ENCODE results near the gene TXNIP. TPM values are rescaled to one million over a fixed set of nuclear protein-coding genes. Genes with fewer than 3 reads are reported as not detected.

The TXNIP gene
- total RNA-seq, 1 donor from 2014 or later: 877 TPM

GRCh38 chr1:146021622-146022402 is 25.4 kb upstream of the TXNIP start, which contains the start of gene HJV:
TSS of gene HJV (minus strand) at chr1:146021735. CDS start at chr1:146020231, 1,504 bp downstream.
- H3K9me3 ChIP-seq: no peaks in the 10 kb centered on the region
- no peak for TF ChIP-seq CTCF (IDR thresholded peaks at IDR 0.05)
- no peaks in the 10 kb centered on the region for H3K27me3 ChIP-seq
- H3K4me1 ChIP-seq: peaks cover 0 to 7% of the 10 kb centered on the region in 2 donors
- H3K4me3 ChIP-seq: no peak within 1 kb of the TSS
- intact Hi-C loops (cut with DNase I): no loop called here
- H3K27ac ChIP-seq: no peak within 1 kb of the TSS
- DNase-seq (ENCODE audit: low spot score in 2 of 2): no peak
- no peaks in the 10 kb centered on the region for H3K36me3 ChIP-seq

- DNase-seq (ENCODE audit: low spot score in 2 of 2): no peak
- TF ChIP-seq CTCF (IDR thresholded peaks at IDR 0.05): no peak
- Histone ChIP-seq H3K27ac (no peak overlapping the region), H3K36me3 (no peaks in the 10 kb centered on the region), H3K9me3 (no peaks in the 10 kb centered on the region), H3K27me3 (no peaks in the 10 kb centered on the region), H3K4me1 (peaks cover 0 to 7% of the 10 kb centered on the region in 2 donors), H3K4me3 (no peak overlapping the region)
- intact Hi-C loops (cut with DNase I): no loop called here
Observed at GRCh38 chr1:146021050-146021445, 24.7 kb upstream of the TXNIP start.

DNA sequence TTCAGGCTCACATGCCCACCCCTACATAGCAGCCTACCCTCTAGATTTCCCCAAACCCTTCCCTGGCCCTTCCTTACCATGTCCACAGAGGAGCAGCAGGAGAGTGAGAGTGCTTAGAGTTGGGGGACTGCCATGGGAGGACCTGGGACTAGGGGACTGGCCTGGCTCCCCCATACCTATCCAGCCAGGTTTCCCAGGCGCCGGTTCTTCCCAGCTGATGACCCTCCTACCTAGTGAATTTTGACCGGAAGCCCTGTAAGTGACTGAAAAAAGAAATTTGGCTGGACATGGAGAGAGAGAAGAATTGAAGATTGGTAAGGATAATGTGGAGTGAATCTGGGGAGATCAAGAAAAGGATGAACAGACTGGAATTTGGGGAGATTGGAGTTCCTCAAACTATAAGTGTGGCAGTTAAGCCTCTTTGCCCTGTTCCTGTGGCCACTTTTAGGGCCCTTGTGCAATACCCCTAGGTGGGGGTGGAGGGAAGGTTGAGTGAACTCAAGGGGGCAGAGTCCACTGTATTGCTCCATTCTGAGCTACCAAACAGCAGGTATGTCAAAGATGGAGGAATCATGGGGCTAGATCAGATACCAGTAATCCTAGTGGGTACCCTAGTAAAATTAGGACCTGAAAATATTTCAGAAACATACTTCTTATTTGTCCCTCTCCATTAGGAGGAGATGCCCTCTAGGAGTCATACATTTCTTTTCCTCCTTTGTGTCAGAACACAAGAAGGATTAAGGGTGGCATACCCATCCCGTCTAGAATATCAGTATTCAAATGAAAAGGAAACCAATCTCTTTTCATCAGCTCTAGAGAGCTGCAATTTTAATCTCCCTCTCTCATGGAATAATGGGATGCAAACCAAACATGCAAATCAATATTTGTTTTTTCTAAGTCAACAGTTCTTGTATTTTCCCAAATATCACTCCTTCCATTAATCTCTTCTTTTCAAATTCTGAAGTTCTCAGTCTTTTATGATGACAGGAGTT is 24.0 kb upstream of the TXNIP start:
- H3K4me3 ChIP-seq: peak overlapping the region in 1 of 2 donors; percentile 34
- no peak for DNase-seq (ENCODE audit: low spot score in 2 of 2)
- no peak for TF ChIP-seq CTCF (IDR thresholded peaks at IDR 0.05)
- peaks cover 0 to 7% of the 10 kb centered on the region in 2 donors for H3K4me1 ChIP-seq
- intact Hi-C loops (cut with DNase I): no loop called here
- no peaks in the 10 kb centered on the region for H3K27me3 ChIP-seq
- no peaks in the 10 kb centered on the region for H3K36me3 ChIP-seq
- no peaks in the 10 kb centered on the region for H3K9me3 ChIP-seq
- no peak overlapping the region for H3K27ac ChIP-seq

DNA sequence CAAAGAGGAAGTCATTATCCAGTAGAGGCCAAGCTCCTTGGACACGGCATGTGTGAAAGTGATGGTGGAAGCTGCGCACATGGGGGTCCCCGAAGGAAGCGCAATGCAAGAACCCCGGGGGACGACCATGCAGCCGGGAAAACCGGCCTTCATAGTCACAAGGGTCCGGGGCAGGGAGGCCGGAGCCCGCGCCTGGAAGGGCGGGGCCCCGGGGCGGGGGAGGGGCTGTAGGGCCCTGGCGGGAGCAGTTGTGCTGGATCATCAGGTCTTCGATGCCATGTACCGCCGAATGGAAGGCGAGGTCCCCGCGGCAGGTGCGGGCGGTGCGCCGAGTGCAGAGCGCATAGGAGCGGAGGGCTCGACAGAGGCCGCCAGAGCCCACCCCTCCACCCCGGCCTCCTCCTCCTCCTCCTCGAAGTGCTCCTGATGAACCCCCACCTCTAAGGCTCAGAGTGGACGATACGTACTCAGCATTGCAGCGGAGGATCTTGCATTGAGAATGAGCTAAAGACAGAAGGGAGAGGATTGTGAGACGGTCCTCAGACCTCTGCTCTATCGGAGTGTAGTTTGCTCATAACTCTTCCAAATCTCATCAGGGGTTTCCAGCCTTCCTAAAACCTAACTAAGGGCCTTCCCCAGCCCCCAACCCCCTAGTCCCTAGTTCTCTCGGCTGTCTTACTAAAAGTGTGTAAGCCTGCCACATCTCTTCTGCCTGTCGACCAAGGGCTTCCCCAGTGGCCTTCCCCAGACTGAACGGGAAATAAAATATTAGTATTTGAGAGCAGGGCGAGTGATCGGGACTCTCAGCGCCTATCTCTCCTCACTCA is 23.1 kb upstream of the TXNIP start:
- Histone ChIP-seq H3K27me3 (no peaks in the 10 kb centered on the region), H3K4me3 (peak overlapping the region; percentile 34 to 48), H3K27ac (no peak overlapping the region), H3K9me3 (no peaks in the 10 kb centered on the region), H3K4me1 (peaks cover 0 to 7% of the 10 kb centered on the region in 2 donors), H3K36me3 (no peaks in the 10 kb centered on the region)
- DNase-seq (ENCODE audit: low spot score in 2 of 2): no peak
- no peak for TF ChIP-seq CTCF (IDR thresholded peaks at IDR 0.05)
- intact Hi-C loops (cut with DNase I): no loop called here

DNA sequence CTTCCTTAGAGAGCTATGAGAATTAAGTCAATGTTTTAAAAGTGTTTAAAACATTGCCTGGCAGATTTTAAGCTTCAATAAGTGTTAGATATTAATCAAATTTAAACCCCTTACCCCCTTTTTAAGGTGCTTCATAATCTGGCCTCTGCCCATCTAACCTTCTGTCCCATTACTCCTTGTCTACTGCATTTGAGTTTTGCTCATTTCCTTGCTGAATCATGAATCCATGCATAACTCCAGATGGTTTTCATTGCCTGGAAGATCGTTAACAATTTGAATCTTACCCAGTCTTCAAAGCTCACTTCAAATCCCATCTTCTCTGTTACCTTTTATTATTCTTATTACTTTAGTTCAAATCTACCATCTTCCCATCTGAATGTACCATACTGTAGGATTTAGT is 20.5 kb upstream of the TXNIP start:
- Histone ChIP-seq H3K36me3 (no peaks in the 10 kb centered on the region), H3K27me3 (no peaks in the 10 kb centered on the region), H3K27ac (no peak overlapping the region), H3K4me3 (no peak overlapping the region), H3K9me3 (no peaks in the 10 kb centered on the region), H3K4me1 (peaks cover 0 to 7% of the 10 kb centered on the region in 2 donors)
- intact Hi-C loops (cut with DNase I): no loop called here
- no peak for DNase-seq (ENCODE audit: low spot score in 2 of 2)
- no peak for TF ChIP-seq CTCF (IDR thresholded peaks at IDR 0.05)

Measured in ascending aorta (tissue), 2 donors.